ENCODE measurements around the gene SEC23IP.
"Not testable (repeated sequence)": the region's sequence is repeated elsewhere in the genome, so short reads cannot be mapped to it uniquely, and the experiment has no call there.

GRCh38 chr10:119891849-119892187 lies 712 bp upstream of the SEC23IP start:
- TF ChIP-seq CTCF (conservative IDR thresholded peaks at IDR 0.05 in 1 of 2, IDR thresholded peaks at IDR 0.05 in 1 of 2; ENCODE audit: extremely low read depth in 1 of 2, insufficient read depth in 1 of 2, low read depth in 1 of 2, low read length in 2 of 2); EZH2 (IDR thresholded peaks at IDR 0.05; ENCODE audit: borderline replicate concordance, low read length): not testable (repeated sequence)

Data from mammary epithelial cell (primary cell).